GM21381 (cell line): Measurements from ENCODE around the gene TEX28.
"Not testable (repeated sequence)": the region's sequence is repeated elsewhere in the genome, so short reads cannot be mapped to it uniquely, and the experiment has no call there.

Experiments used
- ATAC-seq: cut with Tn5 transposase; IDR thresholded peaks from one replicate; pipeline ENCODE4 v1.9.1; 2021; ENCODE audit warnings: mild to moderate bottlenecking, moderate library complexity; ENCODE audit not compliant: unreplicated experiment

Gene TEX28

GRCh38 chrX:154248076-154248475, 46.8 kb downstream of the TEX28 start:
- ATAC-seq, result not testable (repeated sequence)

- ATAC-seq, result peak; percentile 80
Observed at GRCh38 chrX:154247377-154248045, 47.4 kb downstream of the TEX28 start.

- ATAC-seq, result not testable (repeated sequence)
Observed at GRCh38 chrX:154239982-154240503, 54.9 kb downstream of the TEX28 start.

GRCh38 chrX:154238939-154239559, 55.9 kb downstream of the TEX28 start:
- not testable (repeated sequence) for ATAC-seq

- ATAC-seq, result not testable (repeated sequence)
Observed at GRCh38 chrX:154233620-154234019, 61.3 kb downstream of the TEX28 start.

GRCh38 chrX:154231443-154231842, 63.5 kb downstream of the TEX28 start:
- not testable (repeated sequence) for ATAC-seq

- ATAC-seq, result not testable (repeated sequence)
Observed at GRCh38 chrX:154226706-154227105, 68.2 kb downstream of the TEX28 start.

GRCh38 chrX:154225292-154225691, 69.6 kb downstream of the TEX28 start:
- ATAC-seq, result not testable (repeated sequence)
